GM04504 (cell line): ENCODE data around the gene PPP3R1.
A peak's percentile ranks its signal among the peaks of the same experiment; 100 is the strongest.

Source experiments
- DNase-seq: peaks from one replicate; pipeline ENCODE4 v3.0.0-alpha.2; 2012; ENCODE audit warnings: low read depth

PPP3R1 gene

DNA sequence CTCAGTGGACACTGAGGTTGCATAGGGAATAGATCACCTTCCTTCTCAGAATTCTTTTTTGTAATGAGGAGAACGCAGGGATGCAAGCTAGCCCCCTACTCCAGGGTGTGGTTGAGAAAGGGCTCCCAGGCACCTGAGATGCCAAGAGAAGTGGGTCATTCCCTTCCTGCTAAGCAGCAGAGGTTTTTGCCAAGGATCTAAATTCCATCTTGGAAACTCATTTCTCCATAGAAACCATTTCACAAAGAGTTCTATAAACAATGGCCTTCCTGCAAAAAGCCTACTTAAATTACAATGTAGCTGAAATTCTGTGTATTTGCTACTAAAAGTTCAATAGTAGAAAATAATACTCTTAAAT lies 3.7 kb upstream of the PPP3R1 start:
- peak; percentile 25 for DNase-seq

DNA sequence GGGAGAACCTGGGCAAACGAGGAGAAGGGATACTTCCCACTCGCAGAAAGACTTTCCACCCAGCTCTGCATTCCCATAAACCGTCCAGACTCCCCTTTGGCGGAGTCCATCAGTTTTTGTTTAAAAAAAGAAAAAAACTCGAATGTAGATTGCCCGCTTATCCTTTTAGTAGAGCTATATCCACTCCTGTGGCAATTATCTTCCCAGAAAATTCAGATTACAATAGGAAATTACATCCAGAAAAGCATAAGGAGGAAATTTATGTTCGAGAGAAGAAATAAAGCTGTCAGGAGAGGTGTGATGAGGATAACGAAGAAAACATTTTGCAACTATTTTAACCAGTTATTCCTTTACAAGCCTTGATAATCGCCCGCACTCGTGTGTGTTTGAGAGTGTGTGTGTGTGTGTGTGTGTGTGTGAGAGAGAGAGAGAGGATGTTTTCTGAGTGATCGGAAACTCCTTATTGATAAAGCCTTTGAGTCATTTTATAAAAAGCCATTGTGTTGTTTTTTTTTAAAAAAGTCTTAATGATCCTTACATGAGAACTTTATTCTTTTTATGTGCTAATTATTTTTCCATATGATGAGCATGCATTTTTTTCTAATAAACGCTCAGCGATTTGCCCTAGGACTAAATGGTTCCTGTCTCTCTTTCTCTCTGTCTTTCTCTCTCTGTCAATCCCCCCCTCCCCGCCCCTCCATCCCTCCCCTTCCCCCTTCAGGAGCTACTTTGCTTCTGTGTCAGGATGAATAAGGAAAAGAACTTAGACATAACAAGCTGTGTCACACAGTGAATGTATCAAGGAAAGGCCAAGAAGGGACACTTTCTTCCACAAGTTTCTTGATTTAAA lies 1.1 kb upstream of the PPP3R1 start:
- DNase-seq = no peak

DNA sequence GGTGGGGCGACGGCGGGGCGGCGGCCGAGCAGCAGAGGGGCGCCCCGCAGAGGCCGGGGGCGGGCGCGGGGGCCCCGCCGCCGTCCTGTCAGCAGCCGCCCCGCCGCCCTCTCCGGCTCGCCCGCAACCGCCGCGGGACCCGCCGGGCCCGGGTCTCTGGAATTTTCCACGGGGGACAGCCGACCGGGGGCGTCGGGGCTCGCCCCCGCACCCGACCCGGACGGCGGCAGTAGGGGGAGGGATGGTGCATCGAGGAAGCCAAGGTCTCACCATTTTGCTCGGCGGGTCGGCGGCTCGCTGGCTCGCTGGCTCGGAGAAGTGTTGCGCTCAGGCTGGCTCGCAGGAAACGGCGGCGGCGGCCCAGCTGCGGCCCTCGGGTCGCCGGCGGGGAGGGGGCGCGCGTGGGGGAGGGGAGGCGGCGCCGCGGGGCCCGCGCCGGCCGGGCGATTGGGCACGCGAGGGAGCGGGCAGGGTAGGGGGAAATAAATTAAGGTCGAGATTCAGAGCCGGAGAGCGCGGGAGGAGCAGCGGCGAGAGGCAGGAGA lies 405 bp downstream of the PPP3R1 start:
- no peak for DNase-seq

DNA sequence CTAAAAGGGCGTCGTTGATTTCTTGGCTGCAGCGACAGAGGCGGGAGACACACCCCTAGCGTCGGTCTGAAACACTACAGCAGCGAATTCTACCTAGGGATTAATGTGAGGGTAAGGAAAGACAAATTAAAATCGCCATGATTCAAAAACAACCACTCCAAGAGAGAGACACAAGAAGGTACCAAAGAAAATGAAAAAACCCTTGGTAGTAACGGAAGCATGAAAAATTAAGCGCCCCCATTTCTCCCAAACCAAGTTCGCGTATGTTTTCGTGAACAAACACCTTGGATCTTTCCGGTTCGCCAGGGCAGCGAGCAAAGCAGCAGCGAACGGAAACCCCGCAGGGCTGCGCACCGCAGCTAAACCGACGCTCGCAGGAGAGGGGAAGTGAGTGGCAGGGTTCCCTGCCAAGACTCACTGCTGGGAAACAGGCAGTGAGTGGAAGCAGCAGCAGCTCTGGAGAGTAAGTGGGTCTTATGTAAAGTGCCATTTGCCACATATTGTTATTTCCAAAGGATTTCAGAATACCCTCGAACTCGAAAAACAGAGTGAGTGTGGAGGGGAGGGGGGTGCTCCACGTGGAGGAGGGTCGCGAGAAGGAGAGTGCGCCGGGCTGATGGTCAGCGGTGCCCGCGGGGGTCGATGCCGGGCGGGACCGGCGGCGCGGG lies 1.0 kb downstream of the PPP3R1 start:
- DNase-seq = peak; percentile 42

DNA sequence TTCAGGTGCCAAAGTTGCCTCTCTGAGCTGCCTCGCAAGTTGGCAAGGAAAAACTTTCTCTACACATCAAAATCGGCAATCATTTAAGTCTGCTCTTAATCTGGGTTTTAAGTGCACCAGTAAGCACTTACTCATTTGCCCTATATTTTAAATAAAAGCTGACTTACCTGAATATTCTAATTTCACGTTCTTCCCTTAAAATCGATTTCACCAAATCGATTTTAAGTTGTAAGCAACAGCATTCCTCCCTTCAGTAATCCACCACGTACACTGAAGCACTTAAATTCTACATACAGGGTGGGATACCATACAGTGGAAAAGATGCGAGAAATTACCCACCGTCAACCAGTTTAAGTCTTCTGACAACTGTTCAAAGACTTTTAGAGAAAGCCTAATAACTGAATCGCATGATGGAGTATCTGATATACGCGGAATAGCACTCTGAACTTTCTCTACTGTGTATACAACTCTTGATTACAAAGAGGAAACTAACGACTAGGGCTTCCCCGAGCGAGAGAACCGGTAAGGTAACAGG lies 1.6 kb downstream of the PPP3R1 start:
- DNase-seq = no peak

DNA sequence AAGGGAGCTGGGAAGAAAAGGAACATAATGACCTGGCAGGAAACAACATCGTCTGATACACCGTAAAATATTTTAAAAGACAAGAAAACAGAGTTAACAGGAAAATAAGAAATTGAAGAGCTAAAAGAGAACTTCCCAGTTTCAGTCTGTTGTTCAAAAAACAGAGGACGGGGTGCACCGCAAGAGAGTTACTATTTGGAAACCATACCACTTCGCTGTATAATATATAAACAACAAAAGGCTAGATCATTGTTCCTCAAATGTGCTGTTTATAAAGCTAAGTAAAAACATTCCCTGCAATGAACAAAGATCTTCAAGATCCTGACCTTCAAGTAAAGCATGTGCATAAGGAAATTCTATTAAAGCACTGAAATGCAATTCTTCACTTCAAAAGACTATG lies 2.1 kb downstream of the PPP3R1 start:
- DNase-seq = no peak

DNA sequence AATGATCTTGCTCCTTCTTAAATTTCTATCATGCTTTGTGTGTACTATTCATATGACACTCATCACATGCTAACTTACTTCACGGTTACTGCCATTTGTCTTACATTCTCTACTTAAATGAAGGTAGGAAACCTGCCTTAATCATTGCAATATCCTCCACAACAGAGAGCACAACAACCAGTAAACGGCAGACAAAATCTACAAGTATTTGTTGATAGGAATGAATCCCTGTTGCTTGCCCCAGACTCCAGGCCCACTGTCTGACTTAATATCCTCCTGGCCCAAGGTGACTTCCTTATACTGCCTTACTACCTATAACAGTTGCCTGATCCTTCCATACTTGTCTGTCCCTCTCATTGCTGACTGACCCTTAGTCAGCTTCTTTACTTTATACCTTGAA lies 3.5 kb downstream of the PPP3R1 start:
- no peak for DNase-seq

DNA sequence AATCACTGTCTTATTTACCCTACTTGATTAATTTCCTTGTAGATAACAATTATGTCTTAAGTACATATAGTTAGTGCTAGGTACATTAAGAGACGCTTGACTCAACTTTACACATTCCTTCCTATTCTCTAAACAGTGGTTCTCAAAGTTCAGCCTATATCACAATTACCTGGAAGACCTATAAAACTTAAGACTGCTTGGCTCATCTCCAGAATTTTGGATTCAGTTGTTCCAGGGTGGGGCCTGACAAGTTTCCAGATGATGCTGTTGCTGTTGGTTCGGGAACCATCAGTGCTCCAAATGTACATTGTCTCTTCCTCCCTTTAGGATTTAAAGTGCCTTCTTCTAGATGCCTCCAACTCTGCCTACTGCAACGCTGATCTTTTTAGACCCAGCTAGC lies 4.0 kb downstream of the PPP3R1 start:
- DNase-seq = no peak

DNA sequence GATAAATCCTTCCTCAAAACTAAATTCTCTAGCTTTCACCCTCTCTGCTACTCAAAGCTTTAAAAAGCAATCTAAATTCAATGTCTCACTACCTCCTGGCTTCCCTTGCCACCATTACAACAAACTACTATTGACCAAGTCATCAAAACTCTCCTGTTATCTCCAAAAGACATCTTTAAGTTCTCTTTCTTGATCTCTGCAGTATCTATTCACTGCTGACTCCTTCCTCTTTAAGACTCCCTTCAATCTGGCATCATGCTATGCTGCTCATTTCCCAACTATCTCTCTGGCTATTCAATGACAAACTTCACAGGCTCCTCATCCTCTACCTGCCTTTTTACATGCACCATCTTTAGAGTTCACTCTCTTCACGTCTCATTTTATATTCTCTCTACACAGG lies 5.9 kb downstream of the PPP3R1 start:
- no peak for DNase-seq

DNA sequence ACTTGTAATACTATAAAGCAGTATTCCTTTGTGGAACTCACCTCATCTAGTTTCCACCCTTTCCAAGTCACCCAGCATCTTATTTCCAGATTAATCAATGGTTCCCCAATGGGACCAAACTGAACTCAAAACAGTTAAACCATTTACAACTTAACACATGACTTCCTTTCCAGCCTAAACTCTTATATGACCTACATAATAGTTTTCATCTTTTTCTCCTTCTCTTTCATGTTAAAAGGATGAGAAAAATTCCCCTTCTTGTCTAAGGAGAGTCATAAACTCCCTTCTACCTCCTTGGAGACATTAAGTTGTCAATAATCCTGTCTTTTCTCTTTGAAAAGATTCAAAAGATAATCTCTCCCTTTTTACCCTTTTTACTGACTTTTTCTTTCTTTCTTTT lies 6.7 kb downstream of the PPP3R1 start:
- DNase-seq = no peak

DNA sequence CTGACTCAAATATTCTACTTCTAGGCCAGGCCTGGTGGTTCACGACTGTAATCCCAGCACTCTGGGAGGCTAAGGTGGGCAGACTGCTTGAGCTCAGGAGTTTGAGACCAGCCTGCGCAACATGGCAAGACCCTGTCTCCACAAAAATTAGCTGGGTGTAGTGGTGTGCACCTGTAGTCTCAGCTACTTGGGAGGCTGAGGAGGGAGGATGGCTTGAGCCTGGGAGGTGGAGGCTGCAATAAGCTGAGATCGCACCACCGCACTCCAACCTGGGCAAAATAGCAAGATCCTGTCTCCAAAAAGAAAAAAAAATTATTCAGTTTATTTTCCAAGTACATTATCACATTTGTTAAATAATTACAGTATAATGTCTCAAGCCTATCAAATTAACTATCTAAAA lies 7.3 kb downstream of the PPP3R1 start:
- DNase-seq = no peak

DNA sequence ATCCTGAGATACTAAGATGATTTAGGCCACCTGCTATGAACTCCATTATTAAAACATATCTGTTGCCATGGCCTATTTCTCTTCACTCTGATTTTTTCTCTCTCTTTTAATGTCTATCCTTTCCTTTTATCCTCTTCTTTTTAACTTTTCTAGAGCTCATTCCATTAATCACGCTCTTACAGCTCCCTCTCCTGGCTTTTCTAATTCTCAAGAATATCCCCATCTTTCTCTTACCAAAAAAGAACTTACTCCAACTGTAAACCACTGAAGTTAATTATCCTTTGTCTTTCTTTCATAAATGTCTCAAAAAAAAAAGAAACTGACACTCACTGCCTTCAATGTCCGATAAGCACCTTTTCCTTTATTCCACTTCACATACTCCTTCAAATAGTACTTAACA lies 7.9 kb downstream of the PPP3R1 start:
- no peak for DNase-seq

DNA sequence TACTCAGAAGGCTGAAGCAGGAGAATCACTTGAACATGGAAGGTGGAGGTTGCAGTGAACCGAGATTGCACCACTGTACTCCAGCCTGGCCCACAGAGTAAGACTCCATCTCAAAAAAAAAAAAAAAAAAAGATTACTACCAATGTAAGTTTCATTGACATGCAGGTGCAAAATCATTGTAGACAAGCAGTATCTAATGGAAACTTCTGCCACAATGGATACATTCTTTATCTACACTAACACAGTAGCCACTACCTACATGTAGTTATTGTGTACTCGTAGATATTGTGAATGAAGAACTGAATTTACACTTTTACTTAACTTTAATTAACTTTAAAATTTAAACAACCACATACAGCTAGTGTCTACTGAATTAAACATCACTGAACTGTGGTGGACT lies 10.6 kb downstream of the PPP3R1 start:
- DNase-seq = no peak

DNA sequence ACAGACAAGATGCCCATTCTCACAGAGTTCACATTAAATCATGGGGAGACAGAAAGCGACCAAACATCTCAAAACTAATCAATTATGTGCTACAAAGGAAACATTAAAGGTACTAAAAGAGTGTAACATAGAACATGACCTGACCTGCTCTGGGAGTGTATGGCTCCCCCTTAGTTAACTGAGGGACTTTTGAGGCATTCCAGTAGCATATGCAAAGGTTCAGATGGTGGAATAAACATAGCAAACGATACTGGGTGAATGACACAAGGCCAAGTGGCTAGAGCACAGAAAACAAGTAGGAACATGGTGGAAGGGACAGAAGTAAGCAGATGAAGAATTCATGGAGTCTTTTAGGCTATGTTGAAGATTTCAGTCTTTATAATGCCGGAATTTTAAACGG lies 11.9 kb downstream of the PPP3R1 start:
- DNase-seq = no peak

DNA sequence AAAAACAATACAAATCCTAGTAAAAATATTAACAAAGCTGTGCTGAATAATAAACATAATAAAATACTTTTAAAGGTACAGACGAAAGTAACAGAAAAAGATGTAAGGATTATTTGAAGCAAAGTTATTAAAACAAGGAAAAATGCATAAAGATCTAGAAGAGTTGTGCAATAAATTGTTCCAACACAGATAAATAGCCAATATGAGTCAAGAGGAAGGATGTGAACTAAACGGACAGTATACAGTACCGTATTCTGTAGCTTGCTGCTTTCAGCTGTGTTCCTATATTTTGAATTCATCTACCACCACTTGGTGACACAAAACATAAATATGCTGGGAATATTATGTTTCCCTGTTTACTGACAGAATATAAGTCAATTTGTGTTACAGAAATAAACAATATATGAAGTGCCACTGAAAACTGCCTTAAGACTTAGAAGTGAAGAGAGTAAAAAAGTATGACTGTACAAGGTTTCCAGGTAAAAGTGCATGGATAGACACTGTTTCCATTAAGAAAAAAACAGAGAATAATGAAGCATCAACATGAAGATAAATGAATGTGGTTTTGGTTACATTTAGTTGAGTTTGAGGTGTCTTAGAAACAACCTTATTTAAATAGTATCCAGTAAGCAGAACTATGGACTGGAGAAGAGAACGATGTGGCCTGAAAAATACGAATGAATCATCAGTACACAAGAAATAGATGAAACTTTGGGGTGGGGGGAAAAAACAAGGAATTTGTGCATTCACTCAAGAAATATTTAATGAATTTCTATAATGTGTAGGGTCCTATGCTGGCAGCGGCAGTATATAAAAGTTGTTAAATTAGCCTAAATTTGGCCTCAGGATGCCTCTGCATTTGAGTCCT lies 13.1 kb downstream of the PPP3R1 start:
- no peak for DNase-seq

DNA sequence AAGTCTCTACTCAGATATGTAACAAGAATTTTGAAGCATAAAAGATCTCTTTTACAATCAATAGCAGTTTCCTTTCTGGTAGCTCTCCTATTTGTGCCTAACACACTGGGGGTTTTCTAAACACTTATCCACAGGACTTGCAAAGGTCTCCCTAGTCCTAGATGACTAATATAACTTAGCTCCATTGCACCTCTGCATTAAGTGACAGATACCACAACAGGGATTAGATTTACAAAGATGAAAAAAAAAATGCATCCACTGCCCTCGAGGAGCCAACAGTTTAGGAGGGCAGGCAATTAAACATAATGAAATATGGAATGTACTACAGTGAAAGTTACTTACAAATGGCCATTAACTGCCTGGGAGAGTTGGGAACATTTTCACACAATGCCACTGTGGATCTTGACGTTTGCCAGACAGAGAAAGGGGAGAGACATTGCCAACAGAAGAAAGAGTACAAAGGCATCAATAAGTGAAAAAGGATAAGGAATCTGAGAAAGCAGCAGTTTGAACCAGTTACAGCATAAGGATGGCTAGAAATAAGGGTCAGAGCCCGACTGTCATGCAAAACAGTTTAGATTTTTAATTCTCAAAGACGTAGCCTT lies 14.3 kb downstream of the PPP3R1 start:
- DNase-seq = no peak

DNA sequence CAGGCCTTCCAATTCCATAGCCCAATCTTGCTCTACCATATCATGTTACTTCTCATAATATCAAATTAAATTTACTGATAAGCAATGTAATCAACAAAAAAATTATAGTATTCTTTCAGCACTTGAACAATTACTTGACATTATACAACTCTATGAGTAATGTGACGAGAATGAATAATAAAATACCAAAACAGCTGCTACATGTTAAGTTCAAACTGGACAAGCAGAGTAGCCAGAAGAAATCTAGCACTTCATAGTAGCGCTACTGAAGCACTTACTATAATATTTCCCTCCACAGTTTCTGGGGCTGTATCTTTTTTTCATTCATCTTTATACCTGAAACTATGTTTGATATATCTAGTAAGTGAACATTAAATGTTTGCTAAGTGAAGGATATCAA lies 14.9 kb downstream of the PPP3R1 start:
- DNase-seq = no peak

DNA sequence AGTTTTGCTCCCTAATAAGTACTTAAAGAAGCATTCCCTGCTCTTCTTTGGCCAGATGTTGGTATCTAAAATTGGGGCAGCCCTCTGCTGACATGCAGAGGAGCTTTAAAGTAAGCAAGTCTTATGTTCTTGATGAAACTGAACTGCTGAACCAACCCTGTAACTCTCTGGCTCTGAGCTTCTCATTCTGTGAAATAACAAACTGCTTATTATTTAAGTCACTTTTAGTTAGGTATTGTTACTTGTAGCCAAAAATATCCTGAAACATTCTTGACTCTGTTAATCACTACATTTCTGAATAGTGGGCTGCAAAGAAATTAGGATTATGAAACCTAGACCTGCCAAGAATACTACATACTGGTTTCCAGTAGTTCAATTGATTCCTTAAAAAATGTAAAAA lies 15.5 kb downstream of the PPP3R1 start:
- DNase-seq = no peak

DNA sequence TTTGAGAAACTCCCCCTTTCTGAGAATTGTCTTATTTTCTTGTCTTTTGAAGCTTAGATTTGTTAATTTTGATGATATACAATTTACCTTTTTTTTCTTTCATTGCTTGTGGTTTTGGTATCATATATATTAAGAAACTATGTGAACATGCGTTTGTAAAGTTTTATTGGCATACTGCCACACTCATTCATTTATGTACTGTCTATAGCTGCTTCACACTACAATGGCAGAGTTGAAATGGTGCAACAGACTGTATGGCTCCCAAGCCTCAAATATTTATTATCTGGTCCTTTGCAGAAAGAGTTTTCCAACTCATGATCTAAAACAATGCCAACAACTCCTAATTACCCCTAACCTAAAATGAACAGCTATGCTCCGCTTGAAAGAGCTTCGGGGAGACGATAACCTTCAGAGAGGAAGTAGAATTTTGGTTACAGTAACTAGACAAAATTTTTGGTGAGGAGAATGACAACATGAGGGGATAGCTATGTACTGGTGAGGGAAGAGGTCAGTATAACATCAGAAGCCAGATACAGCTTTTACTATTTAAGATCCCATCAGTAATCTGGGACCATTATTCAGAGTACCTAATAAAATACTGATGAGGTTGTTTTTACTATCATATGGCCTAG lies 16.1 kb downstream of the PPP3R1 start:
- DNase-seq = no peak

DNA sequence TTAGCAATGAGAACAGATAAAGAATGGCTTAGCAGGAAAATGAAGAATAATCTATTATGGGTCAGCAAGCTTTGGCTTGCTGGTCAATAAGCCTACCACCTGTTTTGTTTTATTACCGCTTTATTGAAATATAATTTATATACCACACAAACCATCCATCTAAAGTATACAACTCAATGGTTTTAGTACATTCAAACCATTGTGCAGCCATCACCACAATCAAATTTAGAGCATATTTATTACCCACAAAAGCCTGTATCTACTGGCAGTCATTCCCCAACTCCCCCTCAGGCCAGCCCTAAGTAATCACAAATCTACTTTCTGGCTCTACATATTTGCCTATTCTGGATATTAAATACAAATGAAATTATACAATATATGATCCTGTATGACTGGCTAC lies 17.2 kb downstream of the PPP3R1 start:
- no peak for DNase-seq

DNA sequence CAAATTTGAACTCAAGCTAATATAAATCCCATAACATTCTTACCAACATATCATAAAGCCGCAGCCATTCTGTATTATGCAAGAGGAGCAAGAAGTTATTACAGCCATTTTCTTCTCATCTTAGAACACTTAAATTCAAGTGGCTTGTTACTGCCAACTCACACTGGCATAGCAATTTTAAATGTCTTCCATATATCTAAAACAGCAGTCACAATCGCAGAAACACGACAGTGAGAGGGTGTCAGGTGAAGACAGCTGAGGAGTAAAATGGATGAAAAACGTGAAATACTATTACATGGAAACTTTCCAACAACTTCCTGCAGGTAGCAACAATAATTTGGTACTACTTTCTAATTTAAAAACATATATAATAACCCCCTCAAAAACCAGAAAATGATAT lies 17.9 kb downstream of the PPP3R1 start:
- no peak for DNase-seq

DNA sequence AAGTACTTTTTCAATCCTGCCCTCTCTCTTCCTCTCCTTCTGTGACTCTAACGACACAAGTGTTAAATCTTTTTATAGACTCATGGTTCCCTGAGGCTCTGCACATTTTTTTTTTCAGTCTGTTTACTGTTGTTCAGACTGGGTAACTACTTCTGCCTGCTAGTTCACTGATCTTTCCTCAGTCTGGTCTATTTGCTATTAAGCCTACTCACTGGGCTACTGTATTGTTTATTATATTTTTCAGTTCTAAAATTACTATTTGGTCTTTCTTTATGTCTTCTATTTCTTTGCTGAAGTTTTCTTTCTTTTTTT lies 21.3 kb downstream of the PPP3R1 start:
- DNase-seq = no peak
